Upper lobe of right lung (tissue), 1 donor: ENCODE measurements around the gene RCBTB2. TPM values are rescaled to one million over a fixed set of nuclear protein-coding genes. Genes with fewer than 3 reads are reported as not detected.
"Not testable (repeated sequence)": the region's sequence is repeated elsewhere in the genome, so short reads cannot be mapped to it uniquely, and the experiment has no call there.

ENCODE experiments used
- ATAC-seq: fragments of 200-7000 bp; cut with Tn5 transposase; one replicate; pipeline ENCODE4 v1.9.1; 2020; ENCODE audit warnings: mild to moderate bottlenecking, moderate library complexity
- DNase-seq: peaks from one replicate; pipeline ENCODE4 v3.0.0-alpha.2; 2020
- H3K27ac ChIP-seq: fragments of 200-600 bp; one replicate; pipeline ENCODE4 v1.8.0; 2022
- H3K27me3 ChIP-seq: fragments of 200-600 bp; one replicate; pipeline ENCODE4 v1.8.0; 2022; ENCODE audit warnings: mild to moderate bottlenecking
- H3K36me3 ChIP-seq: fragments of 200-600 bp; one replicate; pipeline ENCODE4 v1.8.0; 2022
- H3K4me1 ChIP-seq: fragments of 200-600 bp; one replicate; pipeline ENCODE4 v1.8.0; 2022
- H3K4me3 ChIP-seq: fragments of 200-600 bp; one replicate; pipeline ENCODE4 v1.8.0; 2022; ENCODE audit warnings: mild to moderate bottlenecking
- H3K9me3 ChIP-seq: fragments of 200-600 bp; one replicate; pipeline ENCODE4 v1.8.0; 2022
- CTCF ChIP-seq: fragments of 200-600 bp; IDR thresholded peaks from one replicate; pipeline ENCODE4 v1.8.0; 2022; ENCODE audit warnings: antibody characterized with exemption
- intact Hi-C: fragments of 100-400 bp; cut with DNase I; formaldehyde crosslinking; loops from one replicate; pipeline ENCODE4 v1.11.0; 2022
- long read RNA-seq: library from polyadenylated mRNA; unstranded; transcript quantifications from one replicate; pipeline ENCODE4 v2.0.0, GENCODE V29; 2021
- total RNA-seq: library from RNA; stranded (reverse); fragmentation: NEBNext Ultra II Directional; extraction: Animal tissue kit (Norgen Biotek cat#: 25700); gene quantifications from one replicate; pipeline ENCODE4 v1.2.1, GENCODE V29; 2021
- donor health status: DM: no; HTN: yes; CAD: no; lungs with severe emphysema.

Gene RCBTB2
- 18.4 TPM for total RNA-seq
- long read RNA-seq, transcript RCBTB2-201 (15 exons, 3,232 nt): major isoform, 11 of 45 reads
- long read RNA-seq, transcript RCBTB2-206 (12 exons, 2,984 nt): minor isoform, 8 of 45 reads
- long read RNA-seq, partial matches to known transcripts: 10 of 45 reads
- long read RNA-seq, other reads (novel, unspliced or antisense): 15 of 45 reads

DNA sequence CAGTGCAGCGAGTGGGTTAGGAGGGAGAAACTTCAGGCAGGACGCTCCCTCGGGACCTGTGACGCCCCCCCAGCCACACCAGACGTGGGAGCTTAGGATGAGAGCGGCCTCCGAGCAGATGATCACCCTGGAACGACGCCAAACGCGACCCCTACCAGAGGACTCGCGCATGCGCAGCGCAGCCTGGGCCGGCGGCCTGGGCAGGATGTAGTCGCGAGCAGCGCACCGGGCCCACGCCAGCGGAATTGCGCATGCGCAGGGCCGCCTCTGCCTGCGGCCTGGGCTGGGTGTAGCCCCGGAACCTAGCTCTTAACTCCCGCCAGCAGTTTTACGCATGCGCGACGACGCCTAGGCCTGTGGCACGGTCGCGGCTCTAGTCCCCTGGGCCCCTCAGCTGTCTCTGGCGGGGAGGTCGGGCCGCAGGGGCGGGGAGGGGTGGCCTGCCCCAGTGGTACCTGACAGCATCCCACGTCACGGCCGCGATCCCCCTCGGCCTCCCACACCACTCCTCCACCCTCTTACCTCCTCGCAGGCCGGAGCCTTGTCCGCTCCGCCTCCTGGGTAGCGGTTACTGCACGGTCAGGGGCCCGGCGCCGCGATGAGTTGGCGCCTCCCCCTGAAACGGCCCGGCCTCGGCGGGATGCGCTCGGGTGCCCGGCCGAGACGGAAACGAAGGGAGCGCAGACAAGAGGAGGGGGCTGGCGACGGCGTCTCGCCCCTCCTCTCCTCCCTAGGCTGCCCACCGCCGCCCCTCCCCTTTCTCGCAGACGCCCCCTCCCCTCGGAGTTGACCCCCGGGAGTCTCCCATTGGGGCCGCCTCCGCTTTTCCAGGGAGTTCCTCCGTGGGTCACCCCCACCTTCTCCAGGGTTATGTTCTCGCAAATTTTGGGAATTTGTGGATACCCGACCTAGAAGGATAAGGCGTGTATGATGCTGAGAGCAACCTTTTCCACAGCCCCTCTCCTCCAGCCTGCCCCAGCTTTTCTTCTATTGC, at the start of gene RCBTB2:
RCBTB2 (minus strand) TSS at position 575 of the 994 bp plus-strand sequence. CDS start 11,141 bp downstream, outside the sequence.
- H3K9me3 ChIP-seq: no peaks in the 10 kb centered on the region
- peak within 1 kb of the TSS; percentile 99 for H3K27ac ChIP-seq
- no peaks in the 10 kb centered on the region for H3K36me3 ChIP-seq
- H3K27me3 ChIP-seq: no peaks in the 10 kb centered on the region
- peak within 1 kb of the TSS; percentile 78 for H3K4me3 ChIP-seq
- DNase-seq: peak; percentile 100
- intact Hi-C loops: no loop called here
- H3K4me1 ChIP-seq: peaks cover 13% of the 10 kb centered on the region
- TF ChIP-seq CTCF: no peak
- ATAC-seq: peak; percentile 96

DNA sequence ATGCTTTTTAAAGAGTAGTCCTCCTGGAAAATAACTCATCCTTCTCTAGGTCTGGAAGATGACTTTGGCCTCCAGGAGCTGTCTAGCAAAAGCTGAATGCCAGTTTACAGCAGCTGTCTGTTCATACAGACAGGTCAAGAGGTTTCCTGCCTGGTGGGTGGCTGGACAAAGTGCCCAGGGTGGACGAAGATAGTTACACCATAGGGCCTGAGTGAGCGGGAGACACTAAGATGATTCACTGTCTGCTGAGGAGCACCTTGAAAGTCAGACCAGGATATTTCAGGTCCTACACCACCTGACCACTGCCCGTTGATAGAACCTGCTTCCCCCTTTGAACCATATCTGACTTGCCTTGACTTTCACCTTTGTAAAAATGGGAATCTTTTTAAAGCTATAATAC, 49.2 kb upstream of the RCBTB2 start:
- intact Hi-C loops: no loop called here
- H3K9me3 ChIP-seq: no peaks in the 10 kb centered on the region
- no peak for DNase-seq
- no peaks in the 10 kb centered on the region for H3K36me3 ChIP-seq
- no peak for ATAC-seq
- H3K4me3 ChIP-seq: no peak overlapping the region
- peaks cover 40% of the 10 kb centered on the region for H3K4me1 ChIP-seq
- H3K27ac ChIP-seq: no peak overlapping the region
- no peaks in the 10 kb centered on the region for H3K27me3 ChIP-seq
- no peak for TF ChIP-seq CTCF

DNA sequence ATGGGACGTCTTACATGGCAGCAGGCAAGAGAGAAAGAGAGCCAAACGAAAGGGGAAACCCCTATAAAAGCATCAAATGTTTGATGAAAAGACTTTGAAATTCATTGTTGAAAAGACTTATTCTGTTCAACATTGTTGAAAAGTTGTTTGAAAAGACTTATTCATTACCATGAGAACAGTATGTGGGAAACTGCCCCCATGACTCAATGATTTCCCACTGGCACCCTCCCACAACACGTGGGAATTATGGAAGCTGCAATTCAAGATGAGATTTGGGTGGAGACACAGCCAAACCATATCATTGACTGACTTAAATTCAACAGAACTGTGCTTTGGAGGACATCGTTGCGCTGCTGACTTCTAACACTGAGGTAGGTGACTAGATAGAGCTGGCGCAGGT, 48.0 kb upstream of the RCBTB2 start:
- no peak overlapping the region for H3K4me3 ChIP-seq
- no peaks in the 10 kb centered on the region for H3K36me3 ChIP-seq
- DNase-seq: no peak
- intact Hi-C loops: no loop called here
- no peaks in the 10 kb centered on the region for H3K9me3 ChIP-seq
- H3K27me3 ChIP-seq: no peaks in the 10 kb centered on the region
- TF ChIP-seq CTCF: no peak
- peaks cover 29% of the 10 kb centered on the region for H3K4me1 ChIP-seq
- ATAC-seq: no peak
- H3K27ac ChIP-seq: no peak overlapping the region

DNA sequence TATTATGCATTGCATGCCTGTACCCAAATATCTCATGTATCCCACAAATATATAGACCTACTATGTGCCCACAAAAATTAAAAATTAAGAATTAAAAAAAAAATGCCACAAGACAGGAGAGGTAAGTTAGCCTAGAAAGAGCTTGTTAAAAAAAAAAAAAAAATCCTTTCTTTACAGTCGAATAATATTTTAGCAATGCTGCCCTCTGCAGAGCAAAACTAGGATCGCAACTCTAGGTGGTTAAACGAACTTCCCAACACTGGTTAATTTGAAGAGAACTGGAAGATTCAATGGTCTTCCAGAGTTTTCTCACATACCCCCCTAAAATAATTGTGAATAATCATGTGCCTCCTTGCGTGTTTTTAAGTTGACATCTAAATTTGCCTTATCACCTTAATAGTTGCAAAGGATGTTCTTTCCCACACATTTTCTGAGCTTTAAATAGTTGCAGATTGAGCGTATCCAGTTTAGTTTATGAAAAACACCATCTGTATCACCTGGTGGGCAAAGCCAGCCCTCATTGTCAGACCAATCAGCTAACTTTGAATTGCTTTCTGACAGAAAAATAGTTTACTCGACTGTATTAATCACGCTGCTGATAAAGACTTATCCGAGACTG, 47.4 kb upstream of the RCBTB2 start:
- DNase-seq: no peak
- Histone ChIP-seq H3K4me1 (peaks cover 29% of the 10 kb centered on the region), H3K4me3 (no peak overlapping the region), H3K27ac (no peak overlapping the region), H3K36me3 (no peaks in the 10 kb centered on the region), H3K9me3 (no peaks in the 10 kb centered on the region), H3K27me3 (no peaks in the 10 kb centered on the region)
- intact Hi-C loops: no loop called here
- peak; percentile 72 for ATAC-seq
- TF ChIP-seq CTCF: peak; percentile 82

- Histone ChIP-seq H3K4me1 (peaks cover 25% of the 10 kb centered on the region), H3K27ac (peak overlapping the region; percentile 13)
- ATAC-seq, H3K4me3 ChIP-seq, intact Hi-C loops, H3K9me3 ChIP-seq, H3K36me3 ChIP-seq, DNase-seq, H3K27me3 ChIP-seq: not testable (repeated sequence)
Observed at GRCh38 chr13:48579919-48580180, 47.0 kb upstream of the RCBTB2 start.
